NCI-H2196 treated with DMSO at 0.1 percent for 48 hours (cell line): ENCODE measurements around the gene LPAR6.
"Not testable (repeated sequence)": the region's sequence is repeated elsewhere in the genome, so short reads cannot be mapped to it uniquely, and the experiment has no call there.

Experiments used
- DNase-seq: peaks from one replicate; lab custom pipeline; 2025; ENCODE audit not compliant: unreplicated experiment; lab: John Stamatoyannopoulos, UW

Gene LPAR6, protein sequence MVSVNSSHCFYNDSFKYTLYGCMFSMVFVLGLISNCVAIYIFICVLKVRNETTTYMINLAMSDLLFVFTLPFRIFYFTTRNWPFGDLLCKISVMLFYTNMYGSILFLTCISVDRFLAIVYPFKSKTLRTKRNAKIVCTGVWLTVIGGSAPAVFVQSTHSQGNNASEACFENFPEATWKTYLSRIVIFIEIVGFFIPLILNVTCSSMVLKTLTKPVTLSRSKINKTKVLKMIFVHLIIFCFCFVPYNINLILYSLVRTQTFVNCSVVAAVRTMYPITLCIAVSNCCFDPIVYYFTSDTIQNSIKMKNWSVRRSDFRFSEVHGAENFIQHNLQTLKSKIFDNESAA

GRCh38 chr13:48412881-48413351 lies at the start of gene LPAR6:
Gene LPAR6 (minus strand): TSS chr13:48413113. CDS start chr13:48412423, 690 bp downstream.
- no peak for DNase-seq

- no peak for DNase-seq
These were observed 44.8 kb upstream of the LPAR6 start for GRCh38 chr13:48457578-48458242.

- DNase-seq = no peak
These were observed 43.6 kb upstream of the LPAR6 start for GRCh38 chr13:48456546-48456945.

GRCh38 chr13:48451196-48451595 lies 38.3 kb upstream of the LPAR6 start:
- DNase-seq = not testable (repeated sequence)

DNA sequence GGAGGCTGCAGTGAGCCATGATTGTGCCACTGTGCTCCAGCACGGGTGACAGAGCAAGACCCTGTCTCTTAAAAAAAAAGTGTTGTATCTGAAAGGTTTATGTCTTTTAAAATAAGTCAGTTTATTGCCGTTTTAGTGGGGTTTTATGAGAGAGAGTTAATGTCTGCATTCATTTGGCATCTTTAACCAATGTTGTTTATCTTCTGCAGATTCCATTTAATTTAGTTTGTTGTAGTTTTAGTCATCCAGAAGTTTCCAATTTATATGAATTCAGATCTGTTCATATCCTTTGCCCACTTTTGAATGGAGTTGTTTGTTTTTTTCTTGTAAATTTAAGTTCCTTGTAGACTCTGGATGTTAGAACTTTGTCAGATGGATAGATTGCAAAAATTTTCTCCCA lies 36.7 kb upstream of the LPAR6 start:
- DNase-seq = no peak

DNA sequence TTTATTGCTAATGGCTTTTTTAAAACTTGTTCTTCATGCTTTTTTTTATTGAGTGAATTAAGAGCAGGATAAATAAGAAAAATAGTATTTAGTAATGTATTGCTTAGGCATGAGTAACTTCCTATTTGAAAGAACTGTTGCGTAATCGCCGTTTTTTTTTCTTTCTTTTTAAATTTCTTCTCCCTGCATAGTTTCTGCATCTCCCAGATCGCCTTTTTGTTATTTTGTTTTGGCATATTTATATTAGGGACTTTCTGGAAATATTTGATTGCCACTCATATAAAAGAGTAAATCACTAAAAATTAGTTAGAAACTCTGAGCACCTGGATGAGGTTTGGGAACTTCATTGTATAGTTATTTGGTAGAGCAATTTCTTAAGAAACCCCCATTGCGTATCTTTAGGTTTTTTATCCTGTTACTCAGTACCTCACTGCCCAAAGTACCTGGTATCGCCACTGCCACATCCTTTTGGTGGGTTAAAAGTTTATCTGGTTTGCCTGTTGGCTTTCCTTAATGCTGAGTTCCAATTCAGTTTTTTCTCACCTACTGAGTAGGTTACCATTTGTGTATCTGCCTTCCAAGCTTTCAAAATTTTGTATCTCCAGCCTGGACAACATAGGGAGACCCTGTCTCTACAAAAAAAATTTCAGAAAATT lies 36.2 kb upstream of the LPAR6 start:
- no peak for DNase-seq

GRCh38 chr13:48448285-48448958 lies 35.5 kb upstream of the LPAR6 start:
- no peak for DNase-seq

- DNase-seq = no peak
These were observed 33.6 kb upstream of the LPAR6 start for GRCh38 chr13:48446464-48446863.

GRCh38 chr13:48443442-48444208 lies 30.7 kb upstream of the LPAR6 start:
- DNase-seq = no peak

GRCh38 chr13:48437371-48437770 lies 24.5 kb upstream of the LPAR6 start:
- no peak for DNase-seq

- no peak for DNase-seq
These were observed 23.9 kb upstream of the LPAR6 start for GRCh38 chr13:48436661-48437288.

GRCh38 chr13:48434200-48434599 lies 21.3 kb upstream of the LPAR6 start:
- no peak for DNase-seq

DNA sequence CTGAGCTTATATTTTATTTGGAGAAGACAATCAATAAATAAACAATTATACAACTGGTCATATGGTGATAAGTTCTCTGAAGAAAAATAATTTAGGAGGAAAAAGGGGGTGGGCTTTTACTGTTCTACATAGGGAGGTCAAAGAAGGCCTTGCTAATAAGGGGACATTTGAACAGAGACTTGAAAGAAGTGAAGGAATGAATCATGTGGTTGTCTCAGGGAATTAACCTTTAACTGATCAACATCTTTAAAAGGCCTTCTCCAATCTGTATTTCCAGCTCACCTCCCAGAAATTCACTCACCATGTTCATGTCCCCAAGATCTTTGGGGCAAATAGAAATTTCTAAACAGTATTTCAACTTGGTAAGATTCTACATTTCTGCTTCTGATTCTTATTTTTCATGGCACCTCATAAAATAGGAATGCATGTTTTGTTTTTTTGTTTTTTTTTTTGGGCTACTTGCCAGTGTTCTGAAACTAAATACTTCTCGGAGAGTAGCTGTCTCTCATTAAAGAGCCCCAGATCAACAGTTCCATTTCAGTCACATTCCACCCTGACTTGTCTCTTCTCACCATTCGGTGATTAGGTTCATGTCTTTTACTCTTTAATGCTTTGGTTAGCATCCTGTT lies 19.2 kb upstream of the LPAR6 start:
- no peak for DNase-seq

DNA sequence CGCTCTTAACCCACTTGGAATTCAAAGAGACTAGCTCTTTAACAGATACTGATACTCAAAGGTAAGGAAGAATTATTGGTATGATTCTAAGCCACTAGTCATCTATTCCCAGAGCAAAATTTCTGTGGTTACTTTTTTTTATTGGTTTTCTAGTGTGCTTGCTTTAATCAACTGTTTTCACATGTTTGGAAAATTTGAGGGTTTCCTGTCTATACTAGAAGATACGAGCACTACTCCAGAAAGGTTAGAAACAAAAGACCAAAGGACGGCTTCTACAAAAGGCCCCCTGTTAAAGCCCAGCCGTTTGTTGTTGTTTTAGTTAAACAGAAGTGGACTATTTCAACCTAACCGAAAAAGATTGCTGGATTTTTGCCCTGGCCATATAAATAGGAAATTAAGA lies 18.5 kb upstream of the LPAR6 start:
- no peak for DNase-seq

DNA sequence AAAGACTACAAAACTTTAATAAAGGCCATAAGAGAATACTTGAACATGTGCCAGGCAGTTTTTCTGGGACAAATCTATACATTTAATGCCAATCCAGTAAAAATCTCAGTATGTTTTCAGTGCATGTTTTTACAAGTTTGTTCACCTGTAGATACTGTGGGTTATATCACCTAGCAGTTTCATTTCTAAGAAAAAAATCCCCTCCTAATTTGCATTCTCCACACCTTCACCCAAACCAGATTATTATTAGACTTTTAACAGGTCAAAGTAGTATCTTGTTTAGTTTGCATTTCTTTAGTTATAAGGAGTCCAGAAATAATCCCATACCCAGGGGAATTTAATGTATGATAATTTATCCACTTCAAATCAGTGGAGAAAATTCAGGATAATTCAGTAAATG lies 17.0 kb upstream of the LPAR6 start:
- no peak for DNase-seq

DNA sequence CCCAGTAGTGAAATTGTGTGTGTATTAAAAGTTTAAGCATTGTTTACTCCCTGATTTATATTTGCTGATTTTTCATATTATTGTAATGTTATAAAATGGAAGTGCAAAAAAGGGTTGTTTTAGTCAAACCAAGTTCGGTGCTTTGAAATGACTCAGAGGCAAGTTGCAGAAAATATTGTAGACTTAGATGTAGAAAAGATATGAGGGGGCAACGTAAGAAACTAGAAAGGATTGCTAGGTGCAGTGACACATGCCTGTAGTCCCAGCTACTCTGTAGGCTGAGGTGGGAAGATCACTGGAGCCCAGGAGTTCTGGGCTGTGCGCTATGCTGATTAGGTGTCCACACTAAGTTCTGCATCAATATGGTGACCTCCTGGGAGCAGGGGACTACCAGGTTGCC lies 16.1 kb upstream of the LPAR6 start:
- DNase-seq = no peak

DNA sequence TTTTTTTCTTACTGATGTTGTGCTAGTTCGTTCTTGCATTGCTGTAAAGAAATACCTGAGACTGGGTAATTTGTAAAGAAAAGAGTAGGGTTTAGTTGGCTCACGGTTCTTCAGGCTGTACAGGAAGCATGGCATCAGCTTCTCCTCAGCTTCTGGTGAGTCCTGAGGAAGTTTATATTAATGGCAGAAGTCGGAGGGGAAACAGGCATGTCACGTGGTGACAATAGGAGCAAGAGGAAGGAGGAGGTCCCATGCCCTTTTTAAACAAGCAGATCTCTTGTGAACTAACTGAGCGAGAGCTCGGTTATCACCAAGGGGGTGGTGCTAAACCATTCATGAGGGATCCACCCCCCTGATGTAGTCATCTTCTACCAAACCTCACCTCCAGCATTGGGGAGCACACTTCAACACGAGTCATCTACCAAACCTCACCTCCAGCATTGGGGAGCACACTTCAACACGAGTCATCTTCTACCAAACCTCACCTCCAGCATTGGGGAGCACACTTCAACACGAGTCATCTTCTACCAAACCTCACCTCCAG lies 13.9 kb upstream of the LPAR6 start:
- not testable (repeated sequence) for DNase-seq

GRCh38 chr13:48426052-48426451 lies 13.1 kb upstream of the LPAR6 start:
- no peak for DNase-seq

- no peak for DNase-seq
These were observed 11.3 kb upstream of the LPAR6 start for GRCh38 chr13:48424212-48424611.
